H1 (cell line): ENCODE measurements around the gene NSFL1C. TPM values are rescaled to one million over a fixed set of nuclear protein-coding genes. Genes with fewer than 3 reads are reported as not detected.

Experiments
- CHD2 ChIP-seq: IDR thresholded peaks from 2 replicates; pipeline ENCODE4 v1.6.1; 2012; ENCODE audit warnings: low read length, improper control_type of control experiment
- CHD7 ChIP-seq: fragments of 300-600 bp; sonication (generic); IDR thresholded peaks from 2 replicates; pipeline ENCODE4 v1.7.1; 2012; ENCODE audit warnings: low read length, moderate library complexity, mild to moderate bottlenecking, inconsistent platforms; ENCODE audit not compliant: insufficient replicate concordance
- MAX ChIP-seq: IDR thresholded peaks from 2 replicates; pipeline ENCODE4 v1.6.1; 2012; ENCODE audit warnings: inconsistent platforms
- PHF8 ChIP-seq: fragments of 200-600 bp; sonication (generic); conservative IDR thresholded peaks from 2 replicates; pipeline ENCODE4 v1.7.1; 2012; ENCODE audit warnings: low read depth, mild to moderate bottlenecking, inconsistent platforms, low read length, moderate library complexity
- SIRT6 ChIP-seq: IDR thresholded peaks from one replicate; pipeline ENCODE4 v1.7.1; 2012; ENCODE audit warnings: low read length, inconsistent platforms
- USF2 ChIP-seq: IDR thresholded peaks from 2 replicates; pipeline ENCODE4 v1.6.1; 2011; ENCODE audit warnings: low read length, improper control_type of control experiment
- YY1 ChIP-seq: IDR thresholded peaks from 2 replicates; pipeline ENCODE4 v1.6.1; 2011; ENCODE audit warnings: low read depth, mild to moderate bottlenecking, low read length
- polyA plus RNA-seq, 7 experiments: library from polyadenylated mRNA; depleted of rRNA in 3 of 7; stranded (reverse) in 5 of 7; unstranded in 2 of 7; fragments of >200 nt in 5 of 7; fragments of 200-250 nt in 2 of 7; gene quantifications; 1 replicate in 5 of 7; 2 replicates in 1 of 7; 4 replicates in 1 of 7; pipeline versions ENCODE4 v1.2.1 to v1.2.3, GENCODE V29; 2011 to 2013; ENCODE audit warnings: missing spikeins in 2 of 7, mixed read lengths in 2 of 7
- total RNA-seq: library from RNA; stranded (reverse); fragmentation: NEBNext Ultra II Directional; extraction: Animal tissue kit (Norgen Biotek cat#: 25700); gene quantifications from 2 replicates; pipeline ENCODE4 v1.2.1, GENCODE V29; 2021

NSFL1C gene
- total and polyA plus RNA-seq, 2 of the 8 experiments (the other 6 are each of a cell fraction or from before 2014, with no cell fraction given), result 21.6 to 98.0 TPM

- TF ChIP-seq CHD7 (no peak), YY1 (no peak), SIRT6 (no peak), MAX (no peak), CHD2 (no peak), USF2 (no peak), PHF8 (no peak)
- TF ChIP-seq, all 59 proteins: peak for 0
Measured at GRCh38 chr20:1491860-1492642, 25.4 kb upstream of the NSFL1C start (continued).
